HG03066 (cell line): ENCODE measurements around the gene POLR1A.

Experiments
- ATAC-seq: cut with Tn5 transposase; IDR thresholded peaks from one replicate; pipeline ENCODE4 v1.9.1; 2021; ENCODE audit warnings: low read depth; ENCODE audit not compliant: unreplicated experiment

Gene POLR1A

GRCh38 chr2:85987266-85988174, 118.2 kb downstream of the POLR1A start:
- ATAC-seq: no peak

GRCh38 chr2:85986121-85986520, 119.6 kb downstream of the POLR1A start:
- ATAC-seq: no peak

DNA sequence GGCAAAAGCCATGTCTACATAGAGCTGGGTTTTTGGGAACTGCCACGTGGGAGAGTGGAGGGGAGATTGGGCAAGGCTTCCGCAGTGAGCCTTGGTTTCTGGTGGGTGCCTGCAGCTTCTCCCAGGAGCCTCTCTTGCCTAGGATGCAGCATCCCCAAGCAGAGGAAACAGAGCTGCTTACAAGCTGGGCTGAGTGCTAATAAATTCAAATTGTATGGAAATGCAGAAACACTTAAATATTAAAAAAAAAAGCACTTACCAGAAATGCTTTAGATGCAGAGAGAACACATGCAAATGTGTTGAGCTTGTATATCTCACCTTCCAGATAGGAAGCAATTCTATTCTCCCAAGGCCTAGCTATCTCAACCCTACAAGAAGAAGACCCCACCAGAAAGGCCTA, 120.9 kb downstream of the POLR1A start:
- no peak for ATAC-seq

DNA sequence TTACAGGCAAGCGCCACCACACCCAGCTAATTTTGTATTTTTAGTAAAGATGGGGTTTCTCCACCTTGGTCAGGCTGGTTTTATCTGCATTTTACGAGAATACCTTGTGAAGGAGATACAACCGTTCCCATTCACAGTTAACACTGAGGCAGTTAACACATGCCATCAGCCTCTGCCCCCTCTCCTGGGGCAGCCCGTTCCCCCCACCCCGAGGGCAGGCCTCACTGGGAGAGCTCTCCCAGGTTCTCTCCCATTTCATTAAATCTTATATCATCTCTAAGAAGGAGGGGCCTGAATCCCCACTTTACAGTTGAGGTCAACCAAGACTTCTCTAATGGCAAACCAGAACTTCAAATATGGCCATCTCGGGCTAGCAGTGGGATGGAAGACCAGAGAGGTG, 121.9 kb downstream of the POLR1A start:
- ATAC-seq: no peak

DNA sequence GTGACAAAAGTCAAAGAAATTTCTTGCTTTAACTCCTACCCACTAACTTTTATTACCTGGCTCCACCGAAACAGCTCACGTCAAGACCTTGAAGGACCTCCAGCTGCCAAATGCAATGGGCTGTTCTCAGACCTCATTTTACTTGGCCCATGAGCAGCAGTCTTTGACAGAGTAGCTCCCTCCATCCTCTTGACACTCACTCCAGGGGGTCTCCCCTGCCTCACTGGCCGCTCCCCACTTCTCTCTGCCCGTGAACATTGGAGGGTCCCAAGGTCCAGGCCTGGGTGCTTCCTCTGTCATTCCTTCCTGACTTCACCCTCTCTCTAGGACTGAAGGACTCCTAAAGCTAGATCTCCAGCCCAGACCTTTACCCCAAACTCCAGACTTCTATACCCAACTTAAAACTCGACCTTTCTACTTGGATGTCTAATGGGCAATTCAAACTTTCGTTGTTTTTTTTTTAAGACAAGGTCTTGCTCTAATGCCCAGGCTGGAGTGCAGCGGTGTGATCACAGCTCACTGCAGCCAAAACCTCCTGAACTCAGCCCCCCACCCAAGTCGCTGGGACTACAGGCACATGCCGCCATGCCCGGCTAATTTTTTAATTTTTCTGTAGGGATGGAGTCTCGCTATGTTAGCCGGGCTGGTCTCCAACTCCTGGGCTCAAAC, 124.0 kb downstream of the POLR1A start:
- ATAC-seq: no peak

- no peak for ATAC-seq
These were observed 126.6 kb downstream of the POLR1A start for GRCh38 chr2:85978883-85979780.

DNA sequence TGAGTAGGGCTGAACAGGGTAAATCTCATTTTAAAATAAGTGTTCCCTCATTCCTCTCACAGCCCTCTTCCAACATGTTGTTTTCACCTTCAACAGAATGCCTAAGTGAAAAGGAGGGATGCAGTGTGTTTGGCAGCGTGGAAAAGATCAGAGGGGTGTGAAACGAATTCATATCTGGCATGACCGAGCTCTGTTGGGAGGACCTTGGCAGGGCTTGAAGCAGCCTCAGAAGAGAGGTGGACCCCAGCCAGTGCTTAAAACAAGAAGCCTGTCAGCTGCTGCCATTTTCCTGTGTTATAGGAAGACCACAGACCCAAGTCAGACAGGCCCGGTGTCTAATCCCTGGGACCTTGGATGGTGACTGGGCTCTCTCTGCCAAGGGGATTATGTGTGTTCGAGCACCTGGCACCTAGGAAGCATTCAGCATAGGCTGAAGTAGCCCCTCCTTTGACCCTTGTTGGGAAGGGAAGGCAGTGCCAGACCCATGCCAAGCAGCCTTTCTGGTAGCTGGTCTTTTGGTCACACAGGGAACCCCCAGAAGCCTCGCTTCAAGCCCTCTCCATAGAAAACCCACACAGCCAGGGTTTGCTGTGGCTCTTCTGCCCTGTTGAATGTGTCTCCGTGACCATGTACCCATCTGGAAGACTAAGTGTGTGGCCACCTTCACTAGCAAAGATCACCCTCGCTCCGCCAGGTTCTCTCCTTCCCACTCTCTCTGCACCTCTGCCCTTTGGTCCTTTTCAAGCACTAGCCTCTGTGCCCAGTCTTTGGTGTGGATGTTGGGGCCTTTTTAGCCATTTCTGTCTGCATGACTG, 129.4 kb downstream of the POLR1A start:
- no peak for ATAC-seq

GRCh38 chr2:85975581-85975980, 130.1 kb downstream of the POLR1A start:
- ATAC-seq: no peak

- no peak for ATAC-seq
These were observed 131.3 kb downstream of the POLR1A start for GRCh38 chr2:85974390-85974789.

DNA sequence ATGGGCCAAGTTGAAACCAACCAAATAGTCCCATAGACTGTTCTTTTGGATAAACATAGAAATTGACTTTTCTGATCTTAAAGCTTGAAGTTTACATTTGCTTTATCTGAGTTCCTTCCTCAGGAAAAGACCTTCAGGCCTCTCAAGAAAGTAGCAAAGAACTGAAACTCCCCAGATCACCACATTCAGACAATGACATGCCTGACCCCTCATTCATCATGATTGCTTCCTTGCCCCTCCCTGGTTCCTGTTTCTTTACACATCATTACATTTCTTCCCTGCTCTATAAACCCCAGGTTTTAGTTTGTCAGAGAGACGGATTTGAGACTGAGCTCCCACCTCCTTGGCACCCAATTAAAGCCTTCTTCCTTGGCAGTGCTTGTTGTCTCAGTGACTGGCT, 133.3 kb downstream of the POLR1A start:
- no peak for ATAC-seq

GRCh38 chr2:85971366-85971765, 134.3 kb downstream of the POLR1A start:
- ATAC-seq: no peak
